HCT116 (cell line): ENCODE measurements around the gene KIAA2012. TPM values are rescaled to one million over a fixed set of nuclear protein-coding genes. Genes with fewer than 3 reads are reported as not detected.

Experiments
- ATAC-seq: fragments of 200-7000 bp; cut with Tn5 transposase; 2 replicates; pipeline ENCODE4 v1.9.1; 2020; ENCODE audit warnings: mild to moderate bottlenecking, moderate library complexity
- BruUV-seq: library from RNA; stranded (reverse); fragments of 400-500 nt; replicated peaks from 2 replicates; lab custom pipeline; 2021; lab: Mats Ljungman, UMichigan
- CTCF ChIA-PET: fragments of 300-600 bp; sonication (Branson Sonifier 250); formaldehyde crosslinking; loops from one replicate; lab custom pipeline; 2021; ENCODE audit warnings: antibody characterized with exemption; lab: Charles Lee
- POLR2A ChIA-PET: fragments of 300-600, 350-600 bp; sonication (Branson Sonifier 250); formaldehyde crosslinking; loops from one replicate; lab custom pipeline; 2021; ENCODE audit warnings: antibody characterized with exemption; lab: Charles Lee
- RAD21 ChIA-PET, 2 experiments: fragments of 300-600 bp; sonication (Branson Sonifier 250); formaldehyde crosslinking; loops; one replicate each; lab custom pipeline; 2023; ENCODE audit warnings: low total read pairs in 2 of 2; ENCODE audit not compliant: uncharacterized antibody in 2 of 2, unreplicated experiment in 2 of 2, low non-redundant PET in 1 of 2; lab: Charles Lee
- DNase-seq: peaks from one replicate; pipeline ENCODE4 v3.0.0-alpha.2; 2010; ENCODE audit warnings: low read depth, low spot score
- H2AFZ ChIP-seq: fragments of 200-600 bp; shearing (Covaris generic), sonication (generic); 2 replicates; pipeline ENCODE4 v1.6.1; 2017; ENCODE audit warnings: low read depth, mixed run types, mixed read lengths, antibody characterized with exemption, low read length; ENCODE audit not compliant: poor library complexity, severe bottlenecking
- H3K27ac ChIP-seq: 2 replicates; pipeline ENCODE4 v1.5.1; 2012; ENCODE audit warnings: low read depth, low read length
- H3K27me3 ChIP-seq: fragments of 200-600 bp; sonication (generic); 2 replicates; pipeline ENCODE4 v1.6.1; 2016; ENCODE audit warnings: mixed run types, low read length, mixed read lengths; ENCODE audit not compliant: insufficient read depth
- H3K36me3 ChIP-seq, 2 experiments: fragments of 200-500 bp in 1 of 2; fragments of 200-600 bp in 1 of 2; sonication (Bioruptor generic) in 1 of 2; sonication (generic) in 1 of 2; 2 replicates each; pipeline versions ENCODE4 v1.5.1 to v1.6.1; 2014 to 2016; ENCODE audit warnings: low read length in 2 of 2, inconsistent platforms in 1 of 2, mixed read lengths in 1 of 2, mixed run types in 1 of 2; ENCODE audit not compliant: insufficient read depth in 2 of 2, control insufficient read depth in 1 of 2
- H3K4me1 ChIP-seq, 2 experiments: fragments of 200-600 bp in 1 of 2; sonication (generic) in 1 of 2; 2 replicates each; pipeline versions ENCODE4 v1.5.1 to v1.6.1; 2012 to 2017; ENCODE audit warnings: low read length in 2 of 2, inconsistent platforms in 1 of 2, mild to moderate bottlenecking in 1 of 2, mixed read lengths in 1 of 2, mixed run types in 1 of 2, moderate library complexity in 1 of 2; ENCODE audit not compliant: insufficient read depth in 2 of 2, control insufficient read depth in 1 of 2
- H3K4me2 ChIP-seq: fragments of 200-600 bp; sonication (generic); 2 replicates; pipeline ENCODE4 v1.6.1; 2017; ENCODE audit warnings: mixed run types, low read length, mixed read lengths
- H3K4me3 ChIP-seq, 2 experiments: fragments of 200-600 bp in 1 of 2; sonication (generic) in 1 of 2; replicated peaks in 1 of 2; 2 replicates each; pipeline ENCODE4 v1.5.1; 2011 to 2016; ENCODE audit warnings: low read length in 2 of 2, control low read depth in 1 of 2, low read depth in 1 of 2, mild to moderate bottlenecking in 1 of 2, mixed read lengths in 1 of 2, mixed run types in 1 of 2
- H3K79me2 ChIP-seq: fragments of 200-600 bp; sonication (generic); 2 replicates; pipeline ENCODE4 v1.6.1; 2017; ENCODE audit warnings: mild to moderate bottlenecking, mixed run types, low read length, moderate library complexity, mixed read lengths; ENCODE audit not compliant: insufficient read depth
- H3K9ac ChIP-seq: fragments of 200-600 bp; sonication (generic); 2 replicates; pipeline ENCODE4 v1.6.1; 2016; ENCODE audit warnings: low read length, mixed read lengths
- H3K9me2 ChIP-seq: fragments of 200-600 bp; sonication (generic), shearing (Covaris generic); 2 replicates; pipeline ENCODE4 v1.6.1; 2017; ENCODE audit warnings: mixed run types, mild to moderate bottlenecking, moderate library complexity; ENCODE audit not compliant: insufficient read depth
- H3K9me3 ChIP-seq, 2 experiments: fragments of 200-500 bp in 1 of 2; fragments of 200-600 bp in 1 of 2; sonication (Bioruptor generic) in 1 of 2; sonication (generic) in 1 of 2; 2 replicates each; pipeline ENCODE4 v1.6.1; 2014 to 2017; ENCODE audit warnings: low read length in 2 of 2, mixed read lengths in 2 of 2, inconsistent platforms in 1 of 2, low read depth in 1 of 2, mild to moderate bottlenecking in 1 of 2, mixed run types in 1 of 2, moderate library complexity in 1 of 2; ENCODE audit not compliant: control insufficient read depth in 1 of 2, insufficient read depth in 1 of 2
- H4K20me1 ChIP-seq: fragments of 200-600 bp; sonication (generic), shearing (Covaris generic); 2 replicates; pipeline ENCODE4 v1.6.1; 2017; ENCODE audit warnings: mixed run types, mild to moderate bottlenecking, moderate library complexity; ENCODE audit not compliant: insufficient read depth
- CEBPB ChIP-seq: IDR thresholded peaks from 2 replicates; pipeline ENCODE4 v1.6.1; 2012; ENCODE audit warnings: low read depth
- ELF1 ChIP-seq: IDR thresholded peaks from 2 replicates; pipeline ENCODE4 v1.6.1; 2012; ENCODE audit warnings: low read depth, borderline replicate concordance
- POLR2A ChIP-seq: IDR thresholded peaks from 2 replicates; pipeline ENCODE4 v1.7.0; 2011; ENCODE audit warnings: borderline replicate concordance; ENCODE audit not compliant: insufficient read depth, insufficient read length; ENCODE audit errors: extremely low read depth
- POLR2AphosphoS5 ChIP-seq: IDR thresholded peaks from 2 replicates; pipeline ENCODE4 v1.6.1; 2011; ENCODE audit warnings: mild to moderate bottlenecking, low read depth, low read length, moderate library complexity
- RAD21 ChIP-seq: IDR thresholded peaks from 2 replicates; pipeline ENCODE4 v1.6.1; 2012; ENCODE audit warnings: low read depth, mild to moderate bottlenecking
- TCF7L2 ChIP-seq: IDR thresholded peaks from 2 replicates; pipeline ENCODE4 v1.7.0; 2011; ENCODE audit warnings: borderline replicate concordance, inconsistent platforms; ENCODE audit not compliant: insufficient read depth, insufficient read length; ENCODE audit errors: extremely low read depth
- YY1 ChIP-seq: IDR thresholded peaks from 2 replicates; pipeline ENCODE4 v1.6.1; 2011; ENCODE audit warnings: low read length, low read depth, moderate library complexity, mild to moderate bottlenecking; ENCODE audit not compliant: insufficient replicate concordance; ENCODE audit errors: extremely low read depth
- intact Hi-C: fragments of 100-400 bp; cut with micrococcal nuclease; formaldehyde crosslinking; loops from 2 replicates; pipeline ENCODE4 v1.10.0; 2022
- total RNA-seq: library from RNA; stranded (reverse); gene quantifications from one replicate; pipeline ENCODE4 v1.2.1, GENCODE V29; 2021; ENCODE audit not compliant: unreplicated experiment
- TF ChIP-seq, protein P1 (sequence below), 3 experiments: fragments of 200-600 bp in 1 of 3; sonication (generic) in 1 of 3; IDR thresholded peaks in 2 of 3; conservative IDR thresholded peaks in 1 of 3; 2 replicates each; pipeline ENCODE4 v1.5.1; 2012 to 2017; ENCODE audit warnings: low read depth in 2 of 3, low read length in 2 of 3, antibody characterized with exemption in 1 of 3, borderline replicate concordance in 1 of 3, control low read depth in 1 of 3, mild to moderate bottlenecking in 1 of 3, mixed read lengths in 1 of 3, mixed run types in 1 of 3, moderate library complexity in 1 of 3; ENCODE audit not compliant: insufficient read depth in 1 of 3
- TF ChIP-seq, protein P2 (sequence below): IDR thresholded peaks from 2 replicates; pipeline ENCODE4 v1.6.1; 2012

The KIAA2012 gene
- total RNA-seq, 1 experiment from 2014 or later, result not detected

DNA sequence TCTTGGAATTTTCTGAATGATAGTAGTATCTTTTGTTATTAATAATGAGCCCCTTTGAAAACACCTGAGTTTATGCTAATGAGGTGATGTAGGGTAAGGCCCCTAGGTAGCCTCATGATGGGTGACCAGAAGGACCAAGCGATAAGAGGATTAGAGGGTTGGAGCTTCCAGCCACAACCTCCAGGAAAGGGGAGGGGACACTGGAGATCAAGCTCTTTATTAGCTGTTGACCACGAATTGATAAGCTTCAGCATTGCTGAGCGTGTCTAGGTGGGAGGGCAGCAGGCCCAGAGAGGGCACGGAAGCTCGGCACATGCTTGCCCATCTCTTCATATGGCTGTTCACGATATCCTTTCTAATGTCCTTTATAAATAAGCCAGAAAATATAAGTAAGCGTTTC is 39.0 kb downstream of the KIAA2012 start:
- CTCF ChIA-PET, result no interaction called here
- DNase-seq (no peak), ATAC-seq (no peak)
- no peaks in the 10 kb centered on the region for H3K79me2 ChIP-seq
- no peak overlapping the region for H3K4me3 ChIP-seq
- no peak overlapping the region for H3K9ac ChIP-seq
- H3K9me3 ChIP-seq, result no peaks in the 10 kb centered on the region
- TF ChIP-seq RAD21 (no peak), POLR2A (no peak), CEBPB (no peak), POLR2AphosphoS5 (no peak), YY1 (no peak), ELF1 (no peak), TCF7L2 (no peak)
- TF ChIP-seq, protein P1, sequence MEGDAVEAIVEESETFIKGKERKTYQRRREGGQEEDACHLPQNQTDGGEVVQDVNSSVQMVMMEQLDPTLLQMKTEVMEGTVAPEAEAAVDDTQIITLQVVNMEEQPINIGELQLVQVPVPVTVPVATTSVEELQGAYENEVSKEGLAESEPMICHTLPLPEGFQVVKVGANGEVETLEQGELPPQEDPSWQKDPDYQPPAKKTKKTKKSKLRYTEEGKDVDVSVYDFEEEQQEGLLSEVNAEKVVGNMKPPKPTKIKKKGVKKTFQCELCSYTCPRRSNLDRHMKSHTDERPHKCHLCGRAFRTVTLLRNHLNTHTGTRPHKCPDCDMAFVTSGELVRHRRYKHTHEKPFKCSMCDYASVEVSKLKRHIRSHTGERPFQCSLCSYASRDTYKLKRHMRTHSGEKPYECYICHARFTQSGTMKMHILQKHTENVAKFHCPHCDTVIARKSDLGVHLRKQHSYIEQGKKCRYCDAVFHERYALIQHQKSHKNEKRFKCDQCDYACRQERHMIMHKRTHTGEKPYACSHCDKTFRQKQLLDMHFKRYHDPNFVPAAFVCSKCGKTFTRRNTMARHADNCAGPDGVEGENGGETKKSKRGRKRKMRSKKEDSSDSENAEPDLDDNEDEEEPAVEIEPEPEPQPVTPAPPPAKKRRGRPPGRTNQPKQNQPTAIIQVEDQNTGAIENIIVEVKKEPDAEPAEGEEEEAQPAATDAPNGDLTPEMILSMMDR (IDR thresholded peaks at IDR 0.05 in 2 of 3, conservative IDR thresholded peaks at IDR 0.05 in 1 of 3; ENCODE audit: borderline replicate concordance in 1 of 3, insufficient read depth in 1 of 3, low read depth in 2 of 3, low read length in 2 of 3), result no peak
- TF ChIP-seq, protein P2, sequence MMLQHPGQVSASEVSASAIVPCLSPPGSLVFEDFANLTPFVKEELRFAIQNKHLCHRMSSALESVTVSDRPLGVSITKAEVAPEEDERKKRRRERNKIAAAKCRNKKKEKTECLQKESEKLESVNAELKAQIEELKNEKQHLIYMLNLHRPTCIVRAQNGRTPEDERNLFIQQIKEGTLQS, result no peak
- no peak overlapping the region for H3K4me2 ChIP-seq
- no peaks in the 10 kb centered on the region for H3K36me3 ChIP-seq
- no peaks in the 10 kb centered on the region; the same call in 1 of the 2 replicates for H3K27me3 ChIP-seq
- RAD21 ChIA-PET, result no interaction called here
- intact Hi-C loops, result no loop called here
- no TSS peak for BruUV-seq
- H2AFZ ChIP-seq, result no peak overlapping the region
- H3K9me2 ChIP-seq, result no peaks in the 10 kb centered on the region
- no peak overlapping the region for H3K27ac ChIP-seq
- H3K4me1 ChIP-seq, result no peaks in the 10 kb centered on the region
- no peaks in the 10 kb centered on the region for H4K20me1 ChIP-seq
- POLR2A ChIA-PET, result no interaction called here
